ENCODE data around the gene APC2. TPM values are rescaled to one million over a fixed set of nuclear protein-coding genes. Genes with fewer than 3 reads are reported as not detected.

Gene APC2
- total and polyA plus RNA-seq, 2 donors (not counting 1 experiment from before 2014, with no cell fraction given), result 0.12 to 0.16 TPM

DNA sequence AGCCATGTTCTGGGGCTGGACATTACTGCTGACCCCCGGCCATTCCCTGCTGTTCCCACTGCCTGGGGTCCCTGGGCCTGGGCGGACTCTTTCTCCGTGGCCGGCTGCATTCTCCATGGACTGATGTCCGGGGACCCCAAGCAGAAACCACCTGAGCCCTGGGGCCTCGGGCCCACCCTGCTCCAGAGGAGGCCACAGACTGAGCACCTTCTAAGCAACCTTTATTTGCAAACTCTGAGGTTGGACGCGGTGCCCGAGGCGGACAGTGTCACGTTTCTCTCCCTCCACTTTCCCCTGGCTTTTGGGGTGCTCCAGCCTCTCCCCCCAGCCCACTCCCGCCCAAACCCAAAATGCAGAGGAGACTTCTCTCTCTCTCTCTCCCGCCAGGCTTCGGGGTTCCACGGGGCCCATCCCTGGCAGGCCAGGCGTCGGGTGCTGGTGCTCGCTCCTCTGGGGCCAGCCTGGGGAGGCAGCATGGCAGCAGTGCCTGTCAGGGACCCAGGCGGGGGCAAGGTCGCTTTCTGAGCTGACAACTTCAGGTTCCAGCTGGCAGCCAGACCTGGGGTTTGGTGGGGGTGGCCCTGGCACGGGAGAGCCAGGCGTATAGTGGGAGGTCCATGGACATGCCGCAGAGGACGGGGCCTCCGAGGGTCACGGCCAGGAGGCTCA is 31.4 kb downstream of the APC2 start:
- H4K20me1 ChIP-seq (ENCODE audit: control insufficient read depth, insufficient read depth, low read length, poor library complexity, severe bottlenecking), result peaks cover 7% of the 10 kb centered on the region
- Mint-ChIP-seq H3K4me1 (peaks cover 13% of the 10 kb centered on the region), H3K27me3 (no peaks in the 10 kb centered on the region), H3K27ac (no peak overlapping the region), H3K9me3 (ENCODE audit: insufficient read depth) (no peaks in the 10 kb centered on the region), H3K4me3 (no peak overlapping the region)
- DNase-seq (no peak), ATAC-seq (ENCODE audit: low read depth) (no peak)
- intact Hi-C loops (cut with micrococcal nuclease), result no loop called here
- ChIA-PET CTCF (no interaction called here), POLR2A (no interaction called here)
- TF ChIP-seq, protein P1, sequence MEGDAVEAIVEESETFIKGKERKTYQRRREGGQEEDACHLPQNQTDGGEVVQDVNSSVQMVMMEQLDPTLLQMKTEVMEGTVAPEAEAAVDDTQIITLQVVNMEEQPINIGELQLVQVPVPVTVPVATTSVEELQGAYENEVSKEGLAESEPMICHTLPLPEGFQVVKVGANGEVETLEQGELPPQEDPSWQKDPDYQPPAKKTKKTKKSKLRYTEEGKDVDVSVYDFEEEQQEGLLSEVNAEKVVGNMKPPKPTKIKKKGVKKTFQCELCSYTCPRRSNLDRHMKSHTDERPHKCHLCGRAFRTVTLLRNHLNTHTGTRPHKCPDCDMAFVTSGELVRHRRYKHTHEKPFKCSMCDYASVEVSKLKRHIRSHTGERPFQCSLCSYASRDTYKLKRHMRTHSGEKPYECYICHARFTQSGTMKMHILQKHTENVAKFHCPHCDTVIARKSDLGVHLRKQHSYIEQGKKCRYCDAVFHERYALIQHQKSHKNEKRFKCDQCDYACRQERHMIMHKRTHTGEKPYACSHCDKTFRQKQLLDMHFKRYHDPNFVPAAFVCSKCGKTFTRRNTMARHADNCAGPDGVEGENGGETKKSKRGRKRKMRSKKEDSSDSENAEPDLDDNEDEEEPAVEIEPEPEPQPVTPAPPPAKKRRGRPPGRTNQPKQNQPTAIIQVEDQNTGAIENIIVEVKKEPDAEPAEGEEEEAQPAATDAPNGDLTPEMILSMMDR (IDR thresholded peaks at IDR 0.05), result no peak
- no peak for TF ChIP-seq EZH2 (IDR thresholded peaks at IDR 0.05; ENCODE audit: borderline replicate concordance, insufficient read depth, low read depth, low read length, poor library complexity, severe bottlenecking)
- no peak overlapping the region for H3K4me3 ChIP-seq (ENCODE audit: control extremely low read depth in 1 of 5, extremely low read depth in 1 of 5, insufficient read depth in 1 of 5, low read depth in 2 of 5, low read length in 4 of 5)
- H3K9me3 ChIP-seq (ENCODE audit: control extremely low read depth in 1 of 3, control insufficient read depth in 2 of 3, insufficient read depth in 1 of 3, low read length in 2 of 3), result no peaks in the 10 kb centered on the region
- H3K4me1 ChIP-seq (ENCODE audit: control insufficient read depth in 2 of 2, insufficient read depth in 2 of 2, low read length in 2 of 2), result peaks cover 6 to 22% of the 10 kb centered on the region in 2 donors
- H3K4me2 ChIP-seq (replicated peaks; ENCODE audit: low read depth, low read length, poor library complexity, severe bottlenecking), result no peak overlapping the region
- no peak overlapping the region for H2AFZ ChIP-seq (ENCODE audit: insufficient read depth, low read depth, low read length, poor library complexity, severe bottlenecking)
- no peaks in the 10 kb centered on the region for H3K27me3 ChIP-seq (replicated peaks in 1 of 4; ENCODE audit: control extremely low read depth in 1 of 4, control insufficient read depth in 3 of 4, insufficient read depth in 4 of 4, low read length in 3 of 4)
- WGBS (ENCODE audit: insufficient coverage), result 93% methylated on average over 26 of the region's 26 CpGs
- H3K36me3 ChIP-seq (replicated peaks in 1 of 2; ENCODE audit: control extremely low read depth in 1 of 2, control insufficient read depth in 1 of 2, extremely low read depth in 1 of 2, insufficient read depth in 2 of 2, low read length in 1 of 2), result peaks cover 0 to 4% of the 10 kb centered on the region in 2 experiments
- peaks cover 14% of the 10 kb centered on the region for H3K79me2 ChIP-seq (ENCODE audit: control insufficient read depth, insufficient read depth, low read length)
- no peak overlapping the region for H3K27ac ChIP-seq (ENCODE audit: low read length in 2 of 2)
- no peak overlapping the region for H3K9ac ChIP-seq (ENCODE audit: low read length)

DNA sequence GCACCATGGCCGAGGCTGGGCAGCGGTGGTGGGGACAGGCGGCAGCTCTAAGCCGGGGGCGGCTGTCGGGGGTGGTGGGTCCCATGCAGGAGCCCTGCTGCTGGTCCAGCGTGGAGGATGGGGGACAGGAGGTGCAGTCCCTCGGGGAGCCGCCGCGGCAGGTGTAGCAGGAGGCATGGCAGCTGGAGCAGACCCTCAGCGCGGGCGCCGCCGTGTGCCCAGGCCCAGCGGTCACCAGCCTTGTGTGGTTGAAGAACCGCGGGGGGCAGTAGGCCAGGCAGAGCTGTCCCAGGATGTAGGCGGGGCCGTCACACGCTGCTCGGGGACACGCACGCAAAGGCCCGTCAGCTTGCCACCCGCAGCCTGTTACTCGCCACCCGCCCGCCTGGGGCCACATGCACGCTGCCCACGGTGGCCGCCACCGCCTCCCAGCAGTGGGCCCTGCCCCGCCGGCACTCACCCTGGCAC is 32.0 kb downstream of the APC2 start:
- no peak overlapping the region for H3K9ac ChIP-seq (ENCODE audit: low read length)
- no peak overlapping the region for H3K4me2 ChIP-seq (replicated peaks; ENCODE audit: low read depth, low read length, poor library complexity, severe bottlenecking)
- H3K27me3 ChIP-seq (replicated peaks in 1 of 4; ENCODE audit: control extremely low read depth in 1 of 4, control insufficient read depth in 3 of 4, insufficient read depth in 4 of 4, low read length in 3 of 4), result no peaks in the 10 kb centered on the region
- WGBS (ENCODE audit: insufficient coverage), result 94% methylated on average over 36 of the region's 36 CpGs
- no peaks in the 10 kb centered on the region for H3K27me3 Mint-ChIP-seq
- H2AFZ ChIP-seq (ENCODE audit: insufficient read depth, low read depth, low read length, poor library complexity, severe bottlenecking), result no peak overlapping the region
- ATAC-seq (ENCODE audit: low read depth), result no peak
- CTCF ChIA-PET, result no interaction called here
- no peaks in the 10 kb centered on the region for H3K9me3 ChIP-seq (ENCODE audit: control extremely low read depth in 1 of 3, control insufficient read depth in 2 of 3, insufficient read depth in 1 of 3, low read length in 2 of 3)
- no peak overlapping the region for H3K4me3 ChIP-seq (ENCODE audit: control extremely low read depth in 1 of 5, extremely low read depth in 1 of 5, insufficient read depth in 1 of 5, low read depth in 2 of 5, low read length in 4 of 5)
- H3K9me3 Mint-ChIP-seq (ENCODE audit: insufficient read depth), result no peaks in the 10 kb centered on the region
- intact Hi-C loops (cut with micrococcal nuclease), result no loop called here
- peaks cover 13% of the 10 kb centered on the region for H3K4me1 Mint-ChIP-seq
- peaks cover 0 to 4% of the 10 kb centered on the region in 2 experiments for H3K36me3 ChIP-seq (replicated peaks in 1 of 2; ENCODE audit: control extremely low read depth in 1 of 2, control insufficient read depth in 1 of 2, extremely low read depth in 1 of 2, insufficient read depth in 2 of 2, low read length in 1 of 2)
- no peak overlapping the region for H3K27ac Mint-ChIP-seq
- H3K27ac ChIP-seq (ENCODE audit: low read length in 2 of 2), result no peak overlapping the region
- H3K4me3 Mint-ChIP-seq, result no peak overlapping the region
- peaks cover 14% of the 10 kb centered on the region for H3K79me2 ChIP-seq (ENCODE audit: control insufficient read depth, insufficient read depth, low read length)
- DNase-seq, result no peak
- H4K20me1 ChIP-seq (ENCODE audit: control insufficient read depth, insufficient read depth, low read length, poor library complexity, severe bottlenecking), result peaks cover 7% of the 10 kb centered on the region
- POLR2A ChIA-PET, result no interaction called here
- peaks cover 6 to 22% of the 10 kb centered on the region in 2 donors for H3K4me1 ChIP-seq (ENCODE audit: control insufficient read depth in 2 of 2, insufficient read depth in 2 of 2, low read length in 2 of 2)
- no peak for TF ChIP-seq EZH2 (IDR thresholded peaks at IDR 0.05; ENCODE audit: borderline replicate concordance, insufficient read depth, low read depth, low read length, poor library complexity, severe bottlenecking)
- TF ChIP-seq, protein P1 (IDR thresholded peaks at IDR 0.05), result no peak
